ENCODE data around the gene FAM177B.

Gene FAM177B

GRCh38 chr1:222736972-222737371 is at the start of gene FAM177B:
FAM177B (plus strand) TSS chr1:222737202; CDS start chr1:222746546, 9,344 bp downstream.
- DNase-seq (ENCODE audit: low read depth in 2 of 2): no peak

DNA sequence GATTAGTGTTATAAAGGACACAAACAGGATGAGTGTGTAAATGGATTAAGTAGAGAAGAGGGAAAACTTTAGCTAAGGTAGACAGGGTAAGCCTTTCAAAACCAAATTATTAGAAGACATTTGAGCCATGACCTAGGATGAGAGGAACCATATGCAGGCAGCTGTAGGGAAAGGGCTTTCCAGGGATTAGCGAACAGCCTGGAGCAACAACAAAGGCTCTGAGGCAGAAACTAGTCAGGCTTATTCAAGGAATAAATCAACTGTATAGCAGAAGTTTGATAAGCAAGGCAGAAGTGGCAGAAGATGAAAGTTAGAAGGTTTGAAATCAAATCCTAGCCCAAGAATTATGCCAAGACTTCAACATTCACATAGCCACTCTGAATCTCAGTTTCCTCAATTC is 46.0 kb upstream of the FAM177B start:
- DNase-seq (ENCODE audit: low read depth in 2 of 2): no peak

DNA sequence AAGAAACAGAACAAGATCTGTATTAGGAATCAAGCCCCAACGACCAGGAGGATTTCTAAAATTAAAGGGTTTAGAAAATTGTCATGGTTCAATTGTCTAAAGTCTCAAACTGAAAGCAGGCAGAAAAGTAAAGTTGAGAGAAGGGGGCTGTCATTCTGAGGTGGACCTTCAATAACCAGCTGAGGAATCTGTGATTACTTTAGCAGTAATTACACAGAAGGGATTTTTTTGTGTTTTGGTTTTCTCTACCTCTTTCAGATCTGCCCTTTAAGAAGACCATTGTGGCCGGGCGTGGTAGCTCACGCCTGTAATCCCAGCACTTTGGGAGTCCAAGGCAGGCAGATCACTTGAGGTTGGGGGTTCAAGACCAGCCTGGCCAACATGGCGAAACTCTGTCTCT is 42.1 kb upstream of the FAM177B start:
- DNase-seq (ENCODE audit: low read depth in 2 of 2): no peak

DNA sequence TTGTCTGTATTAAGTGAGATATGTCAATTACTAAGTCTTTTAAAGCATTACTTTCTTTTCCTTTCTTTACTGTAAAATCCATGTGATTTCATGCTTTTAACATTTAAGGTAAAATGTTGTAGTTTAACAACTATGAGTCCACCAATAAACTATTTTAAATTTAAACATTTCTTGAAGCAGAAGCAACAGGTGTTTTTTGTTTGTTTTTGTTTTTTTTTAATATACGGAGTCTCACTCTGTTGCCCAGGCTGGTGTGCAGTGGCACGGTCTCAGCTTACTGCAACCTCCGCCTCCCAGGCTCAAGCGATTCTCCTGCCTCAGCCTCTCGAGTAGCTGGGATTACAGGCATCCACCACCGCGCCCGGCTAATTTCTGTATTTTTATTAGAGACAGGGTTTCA is 40.3 kb upstream of the FAM177B start:
- no peak for DNase-seq (ENCODE audit: low read depth in 2 of 2)

DNA sequence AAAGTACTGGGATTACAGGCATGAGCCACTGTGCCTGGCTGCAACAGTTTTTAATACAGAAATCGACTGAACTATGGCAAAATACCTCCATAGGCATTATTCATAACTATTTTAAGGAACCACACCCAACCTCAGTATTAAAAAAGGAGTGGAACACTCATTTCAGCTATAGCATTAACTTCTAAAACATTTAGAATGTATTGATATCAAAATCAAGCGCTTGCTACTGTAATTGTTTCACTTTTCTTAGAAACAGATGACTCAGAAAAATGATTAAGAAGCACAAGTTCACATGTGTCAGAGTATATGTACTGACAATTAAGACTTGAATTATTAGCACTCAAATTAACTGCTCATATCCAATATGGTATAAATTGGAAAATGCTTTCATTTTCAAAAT is 39.8 kb upstream of the FAM177B start:
- no peak for DNase-seq (ENCODE audit: low read depth in 2 of 2)

DNA sequence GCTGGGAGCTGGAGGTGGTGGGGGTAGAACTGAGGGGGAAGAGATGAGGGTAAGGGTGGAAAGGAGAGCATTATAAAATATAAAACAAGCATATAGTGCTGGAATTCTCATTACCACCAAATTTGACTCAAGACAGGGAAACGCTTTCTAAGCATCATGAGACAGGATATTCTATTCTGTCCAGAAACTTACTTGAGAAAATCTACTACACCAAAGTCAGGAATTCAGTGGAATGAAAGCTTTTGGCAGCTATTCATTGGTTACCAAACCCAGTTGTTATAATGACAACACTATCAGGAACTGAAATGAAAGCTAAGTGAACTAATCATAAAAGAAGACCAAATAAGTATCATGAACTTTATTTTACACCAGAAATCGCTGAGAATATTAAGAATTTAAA is 39.2 kb upstream of the FAM177B start:
- no peak for DNase-seq (ENCODE audit: low read depth in 2 of 2)

DNA sequence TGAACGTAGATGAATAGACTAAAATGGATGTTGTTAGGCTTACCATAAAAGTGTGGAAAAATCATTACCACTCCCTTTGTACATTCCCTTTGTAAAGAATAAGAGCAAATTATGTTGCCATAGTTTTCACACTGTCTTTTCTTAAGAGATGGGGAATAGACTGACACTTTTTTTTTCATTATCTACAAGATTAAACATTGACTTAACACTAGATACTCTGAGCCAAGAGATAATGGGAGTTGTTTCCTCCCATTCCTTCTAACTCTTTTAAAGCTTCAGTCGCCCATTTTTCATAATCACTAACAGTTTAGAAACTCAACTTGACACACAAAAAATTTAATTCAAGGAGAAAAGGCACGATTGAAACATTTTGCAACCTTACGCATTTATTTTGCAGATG is 34.8 kb upstream of the FAM177B start:
- no peak for DNase-seq (ENCODE audit: low read depth in 2 of 2)

GRCh38 chr1:222704260-222704659 is 32.7 kb upstream of the FAM177B start:
- no peak for DNase-seq (ENCODE audit: low read depth in 2 of 2)

DNA sequence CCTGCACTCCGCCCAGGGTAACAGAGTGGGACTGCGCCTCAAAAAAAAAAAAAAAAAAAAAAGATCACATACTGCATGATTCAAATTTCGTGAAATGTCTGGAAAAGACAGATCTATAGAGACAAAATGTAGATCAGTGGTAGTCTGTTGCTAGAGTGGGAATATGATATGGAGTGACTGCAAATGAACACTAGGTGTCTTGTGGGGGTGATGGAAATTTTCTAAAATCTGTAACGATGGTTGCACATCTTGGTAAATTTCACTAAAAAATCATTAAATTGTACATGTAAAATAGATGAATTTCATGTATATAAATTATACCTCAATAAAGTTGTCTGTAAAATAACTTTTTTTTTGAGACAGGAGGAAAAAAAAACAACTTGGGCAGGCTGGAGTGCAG is 30.2 kb upstream of the FAM177B start:
- DNase-seq (ENCODE audit: low read depth in 2 of 2): no peak

GRCh38 chr1:222709700-222710153 is 27.3 kb upstream of the FAM177B start:
- DNase-seq (ENCODE audit: low read depth in 2 of 2): no peak

DNA sequence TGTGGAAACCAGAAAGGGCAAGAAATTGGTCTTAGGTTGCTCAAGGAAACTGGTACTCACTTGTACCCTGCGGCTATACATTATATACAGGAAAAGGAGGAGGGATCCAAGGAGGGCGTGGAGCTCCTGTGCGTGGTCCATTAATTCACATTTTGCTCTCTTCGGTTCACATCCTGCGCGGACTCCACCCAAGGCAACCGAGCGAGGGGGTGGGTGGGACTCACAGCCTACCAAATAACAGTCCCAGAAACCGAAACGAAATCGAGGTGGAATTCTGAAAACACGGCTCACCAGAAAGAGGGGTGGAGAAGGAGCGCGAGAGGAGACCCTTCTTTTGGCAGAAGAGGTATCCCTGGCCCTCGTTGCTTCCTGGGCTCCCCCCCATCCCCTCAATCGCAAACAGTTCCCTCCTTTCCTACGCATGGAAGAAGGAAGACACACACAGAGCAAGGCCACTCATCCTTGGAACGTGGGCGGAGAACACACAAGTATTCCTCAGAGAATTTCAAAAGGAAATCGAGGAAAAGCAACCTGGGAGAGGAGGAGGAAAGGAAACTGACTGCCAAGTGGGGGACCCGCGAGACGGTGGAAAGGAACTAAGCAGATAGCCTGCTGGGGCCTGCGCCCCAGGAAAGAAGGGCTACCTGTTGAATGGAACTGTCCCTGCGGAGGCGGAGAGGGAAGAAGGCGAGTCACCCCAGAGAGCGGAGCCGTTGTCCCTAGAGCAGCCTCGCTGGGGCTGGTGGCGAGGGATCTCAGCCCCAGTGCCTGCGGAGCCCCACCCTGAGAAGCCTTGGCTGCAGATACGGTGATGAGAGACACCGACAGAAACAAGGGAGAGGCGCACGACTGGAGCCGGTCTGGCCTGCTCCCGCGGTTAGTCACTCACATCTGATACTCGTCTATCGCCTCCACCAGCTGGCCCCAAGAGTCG is 25.4 kb upstream of the FAM177B start:
- peak in 1 of 2 donors; percentile 26 for DNase-seq (ENCODE audit: low read depth in 2 of 2)

DNA sequence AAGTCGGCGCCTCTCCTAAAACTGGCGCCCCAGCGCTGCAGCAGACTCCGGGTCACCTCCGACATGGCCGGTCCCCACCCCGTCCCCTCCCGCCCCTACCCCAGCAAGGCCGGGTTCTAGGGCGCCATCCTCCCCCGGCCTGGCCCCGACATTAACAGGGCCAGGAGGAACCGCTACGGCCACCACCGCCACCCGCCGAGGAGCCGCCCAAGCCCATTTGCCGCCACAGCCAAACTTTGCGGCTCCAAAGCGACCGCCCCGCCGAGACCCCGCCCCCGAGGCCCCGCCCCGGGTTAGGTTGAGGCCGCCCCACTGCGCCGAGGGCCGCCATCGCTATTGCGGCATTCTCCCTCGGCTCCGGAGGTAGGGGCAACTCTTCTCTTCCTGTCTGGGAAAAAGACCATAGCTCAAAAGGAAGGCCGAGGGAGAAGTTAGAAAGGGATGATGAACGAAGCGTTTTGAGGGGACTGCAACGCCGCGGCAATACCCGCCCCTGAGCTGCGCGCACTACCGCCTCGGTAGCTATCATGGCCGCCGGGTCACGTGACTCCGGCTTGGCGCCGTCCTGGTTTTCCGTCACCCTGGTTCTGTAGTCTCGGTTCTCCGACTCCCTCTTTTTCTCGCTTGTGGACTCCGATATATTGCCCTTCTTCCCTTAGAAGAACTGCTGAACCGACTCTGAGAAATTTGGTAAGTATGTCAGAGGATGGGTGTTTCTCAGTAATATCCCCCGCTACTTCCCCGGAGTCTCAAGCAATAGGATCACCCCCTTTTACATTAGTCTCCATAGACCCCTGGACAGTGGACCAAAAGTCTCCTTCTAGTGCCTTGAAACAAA is 24.5 kb upstream of the FAM177B start, which contains the start of the genes AIDA and BROX:
Gene AIDA, minus strand, starts transcription at position 239 of the 838 bp plus-strand sequence. Its CDS starts 174 bp downstream, at position 65.
Gene BROX, plus strand, starts transcription at position 312 of the 838 bp plus-strand sequence. CDS start 3,136 bp downstream, outside the sequence.
- DNase-seq (ENCODE audit: low read depth in 2 of 2): peak; percentile 92 to 94

DNA sequence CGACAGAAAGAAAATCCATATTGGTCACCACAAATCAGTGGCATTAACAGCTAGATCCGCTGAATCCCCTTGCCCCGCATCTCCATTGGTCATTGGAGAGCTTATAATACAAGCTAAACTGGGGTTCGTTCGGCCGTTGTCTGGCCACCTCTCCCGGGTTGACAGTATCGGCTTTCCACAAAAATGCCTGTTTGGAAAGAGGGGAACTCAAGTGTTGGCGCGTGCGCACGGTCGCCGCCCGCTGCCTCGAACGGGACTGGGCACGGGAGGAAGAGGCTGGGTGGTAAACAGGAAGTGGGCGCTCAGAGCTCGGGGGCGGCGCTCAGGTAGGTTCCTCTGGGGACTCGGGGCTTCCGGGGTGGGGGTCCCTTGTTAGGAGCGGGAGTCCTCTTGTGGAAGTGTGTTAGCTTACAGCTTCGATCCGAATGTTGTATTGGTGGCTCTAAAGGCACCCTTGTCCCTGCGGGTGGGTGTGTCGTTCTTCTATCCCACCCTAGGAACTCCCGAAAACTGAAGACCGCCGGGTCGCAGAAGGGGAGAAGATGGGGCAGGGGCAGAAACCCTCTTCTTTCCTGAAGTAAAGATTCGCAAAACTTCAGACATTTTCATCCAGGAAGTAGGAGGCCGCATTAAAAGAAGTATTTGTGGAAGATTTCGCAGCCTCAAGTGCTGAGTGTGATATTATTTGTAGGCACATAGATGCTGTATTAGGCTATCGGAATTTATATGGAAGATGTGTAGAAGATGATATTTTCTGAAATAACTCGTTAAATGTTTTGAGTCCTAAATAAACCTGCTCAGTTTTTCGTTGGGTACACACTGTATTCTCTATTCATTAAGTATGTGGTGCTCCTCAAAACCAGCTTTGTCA is 23.7 kb upstream of the FAM177B start:
- DNase-seq (ENCODE audit: low read depth in 2 of 2): peak; percentile 84

- no peak for DNase-seq (ENCODE audit: low read depth in 2 of 2)
Measured at GRCh38 chr1:222716393-222716792, 20.6 kb upstream of the FAM177B start.

- DNase-seq (ENCODE audit: low read depth in 2 of 2): no peak
Measured at GRCh38 chr1:222728746-222729145, 8.3 kb upstream of the FAM177B start.

DNA sequence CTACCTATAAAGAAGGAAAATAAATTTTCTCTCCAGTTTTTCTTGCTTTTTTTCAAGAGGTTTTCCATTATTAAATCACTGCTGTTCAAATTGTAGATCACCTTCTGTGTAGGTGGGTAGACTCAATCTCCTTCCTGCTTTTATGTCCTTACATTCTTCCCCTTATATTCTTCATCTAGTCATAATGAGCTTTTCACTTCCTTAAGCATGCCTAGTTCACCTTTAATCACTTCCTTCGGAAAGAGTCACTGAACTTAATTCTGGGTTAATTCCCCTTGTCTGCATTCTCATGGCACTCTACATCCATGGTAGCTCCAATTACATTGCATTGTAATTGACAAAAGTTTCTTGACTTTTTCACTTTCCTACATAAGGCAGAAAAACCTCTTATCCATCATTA is 6.1 kb upstream of the FAM177B start:
- no peak for DNase-seq (ENCODE audit: low read depth in 2 of 2)

DNA sequence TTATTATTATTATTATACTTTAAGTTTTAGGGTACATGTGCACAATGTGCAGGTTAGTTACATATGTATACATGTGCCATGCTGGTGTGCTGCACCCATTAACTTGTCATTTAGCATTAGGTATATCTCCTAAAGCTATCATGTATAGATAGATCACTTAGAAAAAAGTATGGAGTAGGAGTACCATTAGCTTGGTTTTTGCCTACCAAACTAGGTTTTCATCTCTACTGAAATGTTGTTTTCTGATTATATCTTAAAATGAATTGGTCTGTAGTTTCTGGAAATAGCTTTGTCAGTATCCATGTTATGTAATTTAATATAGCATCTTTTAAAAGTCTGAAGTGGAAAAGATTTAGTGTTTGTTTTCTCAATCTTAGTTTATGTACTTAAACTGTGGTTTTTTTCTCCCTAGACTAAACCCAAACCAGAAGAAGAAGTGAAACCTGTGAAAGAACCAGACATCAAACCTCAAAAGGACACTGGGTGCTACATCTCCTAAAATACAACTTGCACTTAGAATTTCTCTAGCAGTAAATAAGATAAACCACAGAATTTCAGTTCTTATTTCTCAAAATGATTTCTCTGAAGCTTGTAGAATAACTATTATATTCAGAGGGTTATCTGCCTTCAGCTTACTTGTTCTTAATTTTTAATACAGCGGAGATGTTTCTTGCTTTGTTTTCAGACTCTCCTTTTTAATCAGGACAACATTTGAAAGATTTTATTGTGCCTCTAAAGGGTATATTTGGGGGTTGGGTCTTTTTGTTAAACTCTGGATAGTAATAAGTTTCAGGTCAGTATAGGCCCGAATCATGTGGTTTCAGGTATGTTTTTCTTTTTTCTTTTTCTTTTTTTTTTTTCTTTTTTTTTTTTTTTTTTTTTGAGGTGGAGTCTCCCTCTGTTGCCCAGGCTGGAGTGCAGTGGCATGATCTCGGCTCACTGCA is 4.5 kb upstream of the FAM177B start:
- no peak for DNase-seq (ENCODE audit: low read depth in 2 of 2)

DNA sequence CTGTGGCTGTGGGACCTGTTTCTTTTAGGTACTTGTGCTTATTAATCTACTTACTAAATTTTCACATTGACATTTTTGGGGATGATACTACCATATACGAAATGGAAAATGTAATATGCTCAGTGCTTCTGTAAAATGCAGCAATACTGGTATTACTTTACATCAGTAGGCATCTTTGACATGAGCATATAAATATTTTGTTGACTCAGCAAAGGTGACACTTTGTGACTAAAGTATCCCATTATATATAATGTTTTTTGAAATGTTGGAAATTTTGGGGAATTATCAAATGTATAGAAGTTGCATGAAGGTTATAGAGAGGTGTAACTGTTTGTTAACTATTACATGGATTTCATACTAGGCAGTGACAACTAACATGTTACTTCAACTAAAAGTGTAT is 2.3 kb upstream of the FAM177B start:
- DNase-seq (ENCODE audit: low read depth in 2 of 2): no peak

DNA sequence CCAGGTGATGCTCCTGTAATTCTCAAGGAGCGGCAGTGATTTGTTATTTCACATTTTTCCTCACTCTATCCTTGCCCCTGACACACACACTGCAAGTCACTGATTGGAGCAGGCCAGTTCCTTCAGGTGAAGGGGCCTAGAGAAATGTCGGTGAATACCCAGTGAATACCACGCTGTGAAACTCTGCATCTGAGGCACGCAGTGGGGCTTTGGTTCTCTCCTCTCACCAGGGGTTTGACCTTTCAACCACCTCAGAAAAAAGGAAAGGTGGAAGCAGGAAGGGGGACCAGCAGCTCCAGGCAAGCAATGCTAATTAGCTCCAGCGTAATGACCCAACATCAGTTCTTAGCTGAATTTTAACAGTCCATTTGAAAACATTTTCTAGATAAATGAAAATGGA is 532 bp upstream of the FAM177B start:
- DNase-seq (ENCODE audit: low read depth in 2 of 2): no peak

- DNase-seq (ENCODE audit: low read depth in 2 of 2): no peak
Measured at GRCh38 chr1:222739465-222739864, 2.5 kb downstream of the FAM177B start.

All from stimulated activated CD8-positive, alpha-beta memory T cell treated with anti-CD3 and anti-CD28 coated beads, Interleukin-2, amount 100 ng/mL, for 1 hour (primary cell).